ENCODE results near the gene C10orf71. TPM values are rescaled to one million over a fixed set of nuclear protein-coding genes. Genes with fewer than 3 reads are reported as not detected.

Gene C10orf71
- polyA plus RNA-seq, 1 of the 3 experiments (the other 2 are of a cell fraction) = not detected

GRCh38 chr10:49332333-49332732, 33.4 kb downstream of the C10orf71 start:
- CTCF ChIA-PET = interaction anchor here (1.4 kb wide), 1 partner anchor 10 kb away, joined by 4 read pairs; no protein-coding TSS in a partner anchor
- no peaks in the 10 kb centered on the region; a peak in 1 of 4 replicates for H3K4me1 ChIP-seq (ENCODE audit: control insufficient read depth in 1 of 2, insufficient read depth in 2 of 2, low read depth in 1 of 2, low read length in 1 of 2)
- H3K27me3 ChIP-seq (ENCODE audit: insufficient read depth) = no peaks in the 10 kb centered on the region
- no peaks in the 10 kb centered on the region for H3F3A ChIP-seq (replicated peaks; ENCODE audit: insufficient read depth)
- H3K9me2 ChIP-seq = no peaks in the 10 kb centered on the region
- no peaks in the 10 kb centered on the region for H3K36me3 ChIP-seq (replicated peaks in 1 of 2; ENCODE audit: control insufficient read depth in 1 of 2, insufficient read depth in 2 of 2, low read length in 1 of 2)
- H3K79me2 ChIP-seq (ENCODE audit: insufficient read depth) = no peaks in the 10 kb centered on the region
- POLR2A ChIA-PET = no interaction called here
- TF ChIP-seq JUND (IDR thresholded peaks at IDR 0.05) (no peak), NRF1 (IDR thresholded peaks at IDR 0.05; ENCODE audit: low read depth, low read length) (no peak), RXRA (IDR thresholded peaks at IDR 0.05; ENCODE audit: borderline replicate concordance, low read depth) (no peak), EP300 (IDR thresholded peaks at IDR 0.05; ENCODE audit: borderline replicate concordance in 1 of 2, low read depth in 1 of 2, low read length in 1 of 2) (no peak), ELF1 (IDR thresholded peaks at IDR 0.05) (no peak), TAF1 (IDR thresholded peaks at IDR 0.05; ENCODE audit: borderline replicate concordance, low read depth, low read length) (no peak), EZH2phosphoT487 (IDR thresholded peaks at IDR 0.05; ENCODE audit: borderline replicate concordance, low read depth) (no peak), CTCF (IDR thresholded peaks at IDR 0.05) (no peak), RCOR1 (IDR thresholded peaks at IDR 0.05; ENCODE audit: low read length) (no peak), FOXM1 (IDR thresholded peaks at IDR 0.05; ENCODE audit: low read depth) (no peak), FOSL2 (IDR thresholded peaks at IDR 0.05; ENCODE audit: borderline replicate concordance, low read depth) (no peak), SMC3 (IDR thresholded peaks at IDR 0.05; ENCODE audit: low read depth, low read length) (no peak)
- TF ChIP-seq, protein P1, sequence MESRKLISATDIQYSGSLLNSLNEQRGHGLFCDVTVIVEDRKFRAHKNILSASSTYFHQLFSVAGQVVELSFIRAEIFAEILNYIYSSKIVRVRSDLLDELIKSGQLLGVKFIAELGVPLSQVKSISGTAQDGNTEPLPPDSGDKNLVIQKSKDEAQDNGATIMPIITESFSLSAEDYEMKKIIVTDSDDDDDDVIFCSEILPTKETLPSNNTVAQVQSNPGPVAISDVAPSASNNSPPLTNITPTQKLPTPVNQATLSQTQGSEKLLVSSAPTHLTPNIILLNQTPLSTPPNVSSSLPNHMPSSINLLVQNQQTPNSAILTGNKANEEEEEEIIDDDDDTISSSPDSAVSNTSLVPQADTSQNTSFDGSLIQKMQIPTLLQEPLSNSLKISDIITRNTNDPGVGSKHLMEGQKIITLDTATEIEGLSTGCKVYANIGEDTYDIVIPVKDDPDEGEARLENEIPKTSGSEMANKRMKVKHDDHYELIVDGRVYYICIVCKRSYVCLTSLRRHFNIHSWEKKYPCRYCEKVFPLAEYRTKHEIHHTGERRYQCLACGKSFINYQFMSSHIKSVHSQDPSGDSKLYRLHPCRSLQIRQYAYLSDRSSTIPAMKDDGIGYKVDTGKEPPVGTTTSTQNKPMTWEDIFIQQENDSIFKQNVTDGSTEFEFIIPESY (IDR thresholded peaks at IDR 0.05; ENCODE audit: borderline replicate concordance, low read depth) = no peak
- TF ChIP-seq, protein P2, sequence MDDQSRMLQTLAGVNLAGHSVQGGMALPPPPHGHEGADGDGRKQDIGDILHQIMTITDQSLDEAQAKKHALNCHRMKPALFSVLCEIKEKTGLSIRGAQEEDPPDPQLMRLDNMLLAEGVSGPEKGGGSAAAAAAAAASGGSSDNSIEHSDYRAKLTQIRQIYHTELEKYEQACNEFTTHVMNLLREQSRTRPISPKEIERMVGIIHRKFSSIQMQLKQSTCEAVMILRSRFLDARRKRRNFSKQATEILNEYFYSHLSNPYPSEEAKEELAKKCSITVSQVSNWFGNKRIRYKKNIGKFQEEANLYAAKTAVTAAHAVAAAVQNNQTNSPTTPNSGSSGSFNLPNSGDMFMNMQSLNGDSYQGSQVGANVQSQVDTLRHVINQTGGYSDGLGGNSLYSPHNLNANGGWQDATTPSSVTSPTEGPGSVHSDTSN (IDR thresholded peaks at IDR 0.05) = no peak
- H3K9ac ChIP-seq = no peak overlapping the region
- no peaks in the 10 kb centered on the region for H4K20me1 ChIP-seq (ENCODE audit: insufficient read depth)
- H3K9me3 ChIP-seq = no peaks in the 10 kb centered on the region
- no peak overlapping the region for H3K27ac ChIP-seq (ENCODE audit: low read depth in 2 of 2, low read length in 1 of 2)
- DNase-seq = no peak
- no peak overlapping the region for H2AFZ ChIP-seq (ENCODE audit: low read depth)
- no peak overlapping the region for H3K4me2 ChIP-seq
- 14% methylated on average over 4 of the region's 4 CpGs for WGBS (ENCODE audit: low lambda C conversion rate)
- no peak overlapping the region for H3K4me3 ChIP-seq (ENCODE audit: low read depth in 2 of 2, low read length in 1 of 2)

Measured in SK-N-SH (cell line).